ELR (cell line): ENCODE data around the gene PACS1.

ENCODE experiments used
- DNase-seq: peaks from one replicate; pipeline ENCODE4 v3.0.0-alpha.2; 2015; ENCODE audit warnings: low read depth

Gene PACS1

DNA sequence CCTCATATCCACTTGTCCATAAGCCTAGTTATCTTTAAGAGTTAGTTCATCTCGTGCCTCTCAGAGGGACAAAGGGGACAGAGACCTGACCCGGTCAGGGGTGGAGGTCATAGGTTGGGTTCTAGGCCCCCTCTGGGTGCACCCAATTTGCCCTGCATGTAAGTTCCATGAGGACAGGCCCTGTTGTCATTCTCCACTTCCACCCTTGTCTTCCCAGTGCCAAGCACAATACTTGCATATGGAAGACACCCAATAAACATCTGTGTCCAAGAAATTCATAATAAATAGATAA, 220.2 kb downstream of the PACS1 start:
- DNase-seq: no peak

DNA sequence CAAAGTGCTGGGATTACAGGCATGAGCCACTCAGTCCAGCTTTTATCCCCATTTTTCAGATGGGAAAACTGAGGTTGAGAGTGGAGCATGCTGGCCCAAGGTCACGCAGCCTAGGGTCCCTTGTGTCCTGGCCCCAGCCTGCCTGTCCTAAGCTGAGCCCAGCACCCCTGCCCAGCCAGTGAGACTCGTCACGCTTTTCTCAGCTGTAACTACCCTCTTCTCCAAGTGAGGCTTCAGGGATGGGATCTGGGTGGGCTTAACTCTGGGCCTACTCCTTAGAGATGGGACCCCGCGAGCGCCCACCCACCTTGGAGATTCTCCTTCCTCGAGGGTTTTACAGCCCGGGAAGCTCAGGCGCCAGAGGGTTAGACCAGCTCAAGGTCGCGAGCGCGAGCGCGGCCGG, 221.2 kb downstream of the PACS1 start:
- no peak for DNase-seq

GRCh38 chr11:66291706-66292542, 221.9 kb downstream of the PACS1 start, which contains the start of gene TMEM151A:
TSS of gene TMEM151A (plus strand) at chr11:66291894. CDS start at chr11:66292014, 120 bp downstream.
- DNase-seq: no peak

DNA sequence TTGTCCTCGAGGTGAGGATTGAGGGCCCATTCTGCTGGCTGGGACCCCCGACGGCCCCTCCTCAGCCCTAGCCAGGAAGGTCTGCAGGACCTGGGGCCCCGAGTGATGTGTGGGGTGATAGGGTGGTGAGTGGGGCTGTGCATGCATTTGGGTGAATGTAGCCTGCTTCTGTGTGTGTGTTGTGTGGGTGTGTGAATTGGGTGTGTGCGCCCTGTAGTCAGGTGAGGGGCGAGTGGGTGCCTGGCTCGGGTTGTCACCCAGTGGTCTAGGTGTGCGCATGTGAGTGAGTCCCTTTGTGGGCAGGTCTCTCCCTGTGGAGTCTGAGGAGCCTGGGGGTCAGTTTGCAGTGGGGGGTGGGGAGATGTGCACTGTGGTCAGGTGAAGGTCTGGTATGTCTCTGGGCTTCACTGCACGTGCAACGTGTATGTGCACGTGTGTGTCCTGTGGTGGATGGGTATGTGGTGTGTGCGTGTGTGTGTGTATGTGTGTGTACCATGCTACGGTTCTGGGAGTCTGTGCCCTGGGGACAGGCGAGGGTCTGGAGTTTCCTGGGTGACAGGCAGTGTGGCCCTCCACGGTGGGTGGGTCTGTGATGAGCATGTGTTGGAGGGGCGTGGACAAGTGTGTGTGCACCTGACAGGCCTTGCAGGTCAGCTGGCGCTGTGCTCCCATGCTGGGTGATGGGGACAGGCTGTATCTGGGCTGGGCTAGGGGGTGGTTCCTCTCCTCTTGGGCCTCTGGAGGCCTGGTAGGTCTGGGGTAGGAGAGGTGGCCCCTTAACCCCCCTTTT, 222.7 kb downstream of the PACS1 start:
- no peak for DNase-seq

DNA sequence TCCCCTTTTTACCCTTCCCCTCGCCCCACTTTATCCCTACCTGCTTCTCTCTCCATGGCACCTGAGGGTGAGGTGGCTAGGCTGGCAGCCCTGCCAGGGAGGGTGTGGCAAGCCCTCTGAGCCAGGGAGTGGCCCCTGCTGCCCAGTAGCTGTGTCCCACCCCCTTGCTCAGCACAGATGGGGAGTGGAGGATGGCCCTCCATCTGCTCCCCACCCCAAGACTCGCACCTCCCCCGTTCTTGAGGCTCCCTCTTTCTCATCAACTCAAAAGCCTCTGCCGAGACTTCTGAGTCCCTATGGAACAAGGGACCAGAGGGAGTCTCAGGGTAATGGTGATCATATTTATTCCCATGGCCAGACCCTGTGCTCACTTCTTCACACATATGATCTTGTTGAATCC, 223.3 kb downstream of the PACS1 start:
- no peak for DNase-seq

DNA sequence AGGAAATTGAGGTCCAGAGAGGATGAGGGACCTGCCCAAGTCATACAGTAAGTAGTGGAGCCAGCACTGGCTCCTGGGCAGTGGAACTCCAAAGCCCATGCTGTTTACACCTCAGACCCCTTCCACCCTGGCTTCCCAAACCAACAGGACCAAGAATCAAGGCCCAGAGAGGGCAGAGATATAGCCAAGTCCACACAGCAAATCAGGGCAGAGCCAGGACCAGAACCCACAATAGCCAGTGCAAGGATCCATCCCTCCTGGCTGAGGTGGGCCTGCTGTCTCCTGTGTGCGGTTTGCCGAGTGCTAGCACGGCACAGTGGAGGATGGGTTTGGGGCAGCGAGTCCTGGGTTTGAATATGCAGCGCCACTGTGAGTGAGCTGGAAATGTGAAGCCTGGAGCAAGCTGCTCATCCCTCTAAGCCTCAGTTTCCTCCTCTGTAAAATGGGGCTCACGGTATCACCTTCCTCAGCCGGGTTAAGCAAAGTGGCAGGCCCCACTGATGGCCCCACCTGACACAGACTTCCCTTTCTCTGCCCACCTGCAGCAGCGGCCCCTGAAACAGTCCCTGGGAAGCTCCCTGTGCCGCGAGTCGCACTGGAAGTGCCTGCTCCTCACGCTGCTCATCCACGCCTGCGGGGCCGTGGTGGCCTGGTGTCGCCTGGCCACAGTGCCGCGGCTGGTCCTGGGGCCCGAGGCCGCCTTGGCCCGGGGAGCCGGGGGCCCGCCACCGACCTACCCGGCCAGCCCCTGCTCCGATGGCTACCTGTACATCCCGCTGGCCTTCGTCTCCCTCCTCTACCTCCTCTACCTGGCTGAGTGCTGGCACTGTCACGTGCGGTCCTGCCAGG, 223.9 kb downstream of the PACS1 start:
- DNase-seq: no peak
